Stomach smooth muscle (tissue), 2 donors: ENCODE results near the gene CYB5R4.

ENCODE experiments used
- H3K27ac ChIP-seq: one replicate; pipeline ENCODE4 v1.7.0; 2013; ENCODE audit warnings: mild to moderate bottlenecking, low read length, inconsistent platforms
- H3K27me3 ChIP-seq, 2 donors: one replicate each; pipeline ENCODE4 v1.7.0; 2013; ENCODE audit warnings: low read length in 2 of 2; ENCODE audit not compliant: insufficient read depth in 2 of 2, control insufficient read depth in 1 of 2
- H3K36me3 ChIP-seq, 2 donors: one replicate each; pipeline ENCODE4 v1.7.0; 2013; ENCODE audit warnings: low read length in 2 of 2; ENCODE audit not compliant: control insufficient read depth in 2 of 2, insufficient read depth in 2 of 2
- H3K4me1 ChIP-seq: one replicate; pipeline ENCODE4 v1.7.0; 2013; ENCODE audit warnings: low read length; ENCODE audit not compliant: control insufficient read depth, insufficient read depth
- H3K4me3 ChIP-seq, 2 donors: one replicate each; pipeline ENCODE4 v1.7.0; 2013; ENCODE audit warnings: low read length in 2 of 2
- H3K9ac ChIP-seq, 2 donors: one replicate each; pipeline ENCODE4 v1.7.0; 2013; ENCODE audit warnings: low read length in 2 of 2, mild to moderate bottlenecking in 1 of 2
- H3K9me3 ChIP-seq, 2 donors: one replicate each; pipeline ENCODE4 v1.7.0; 2013; ENCODE audit warnings: low read length in 2 of 2; ENCODE audit not compliant: control insufficient read depth in 2 of 2
- donor health status: healthy.
- donor health status: Pancreatic carcinoma.

The CYB5R4 gene

GRCh38 chr6:83847179-83847578 is 12.3 kb upstream of the CYB5R4 start:
- no peaks in the 10 kb centered on the region for H3K27me3 ChIP-seq
- H3K27ac ChIP-seq = no peak overlapping the region
- no peaks in the 10 kb centered on the region for H3K9me3 ChIP-seq
- H3K4me1 ChIP-seq = no peaks in the 10 kb centered on the region
- H3K9ac ChIP-seq = no peak overlapping the region
- H3K4me3 ChIP-seq = no peak overlapping the region
- no peaks in the 10 kb centered on the region for H3K36me3 ChIP-seq

GRCh38 chr6:83849127-83849526 is 10.4 kb upstream of the CYB5R4 start:
- Histone ChIP-seq H3K4me1 (peaks cover 10% of the 10 kb centered on the region), H3K27ac (no peak overlapping the region), H3K9ac (no peak overlapping the region), H3K9me3 (no peaks in the 10 kb centered on the region), H3K27me3 (peaks cover 0 to 7% of the 10 kb centered on the region in 2 donors), H3K36me3 (no peaks in the 10 kb centered on the region), H3K4me3 (no peak overlapping the region)

GRCh38 chr6:83849610-83850009 is 9.9 kb upstream of the CYB5R4 start:
- Histone ChIP-seq H3K27ac (no peak overlapping the region), H3K4me1 (peaks cover 11% of the 10 kb centered on the region), H3K27me3 (peaks cover 0 to 7% of the 10 kb centered on the region in 2 donors), H3K9me3 (no peaks in the 10 kb centered on the region), H3K9ac (no peak overlapping the region), H3K36me3 (no peaks in the 10 kb centered on the region), H3K4me3 (no peak overlapping the region)

GRCh38 chr6:83852528-83853177 is 6.8 kb upstream of the CYB5R4 start:
- peak overlapping the region; percentile 72 to 76 for H3K4me3 ChIP-seq
- peaks cover 0 to 7% of the 10 kb centered on the region in 2 donors for H3K27me3 ChIP-seq
- H3K27ac ChIP-seq = no peak overlapping the region
- no peaks in the 10 kb centered on the region for H3K9me3 ChIP-seq
- peak overlapping the region in 1 of 2 donors; percentile 46 for H3K9ac ChIP-seq
- H3K36me3 ChIP-seq = no peaks in the 10 kb centered on the region
- peaks cover 11% of the 10 kb centered on the region for H3K4me1 ChIP-seq

GRCh38 chr6:83853178-83854000 is 6.1 kb upstream of the CYB5R4 start, which contains the start of gene RIPPLY2:
Gene RIPPLY2 (plus strand): TSS chr6:83853360. CDS start chr6:83853417, 57 bp downstream.
- H3K27ac ChIP-seq = no peak within 1 kb of the TSS

GRCh38 chr6:83854001-83854501 is 5.4 kb upstream of the CYB5R4 start:
- no peak overlapping the region for H3K27ac ChIP-seq
- peak overlapping the region; percentile 72 to 76 for H3K4me3 ChIP-seq
- no peaks in the 10 kb centered on the region for H3K9me3 ChIP-seq
- no peaks in the 10 kb centered on the region for H3K36me3 ChIP-seq
- peak overlapping the region in 1 of 2 donors; percentile 9 for H3K9ac ChIP-seq
- peaks cover 0 to 7% of the 10 kb centered on the region in 2 donors for H3K27me3 ChIP-seq
- peaks cover 14% of the 10 kb centered on the region for H3K4me1 ChIP-seq

More at GRCh38 chr6:83853178-83854000, 6.1 kb upstream of the CYB5R4 start, which contains the start of gene RIPPLY2:
- Histone ChIP-seq H3K9me3 (no peaks in the 10 kb centered on the region), H3K36me3 (no peaks in the 10 kb centered on the region), H3K9ac (peak within 1 kb of the TSS in 1 of 2 donors; percentile 46), H3K4me1 (peaks cover 11% of the 10 kb centered on the region), H3K27me3 (peaks cover 0 to 7% of the 10 kb centered on the region in 2 donors), H3K4me3 (peak within 1 kb of the TSS; percentile 72 to 76)

GRCh38 chr6:83854766-83855165 is 4.7 kb upstream of the CYB5R4 start:
- Histone ChIP-seq H3K27ac (no peak overlapping the region), H3K36me3 (no peaks in the 10 kb centered on the region), H3K4me1 (peaks cover 15% of the 10 kb centered on the region), H3K9me3 (no peaks in the 10 kb centered on the region), H3K9ac (no peak overlapping the region), H3K4me3 (no peak overlapping the region), H3K27me3 (peaks cover 0 to 7% of the 10 kb centered on the region in 2 donors)

- peak overlapping the region; percentile 63 for H3K27ac ChIP-seq
- H3K27me3 ChIP-seq = no peaks in the 10 kb centered on the region
- H3K4me3 ChIP-seq = peak overlapping the region; percentile 89 to 92
- H3K4me1 ChIP-seq = peaks cover 4% of the 10 kb centered on the region
- H3K36me3 ChIP-seq = peaks cover 4% of the 10 kb centered on the region in 2 donors
- H3K9me3 ChIP-seq = no peaks in the 10 kb centered on the region
- H3K9ac ChIP-seq = peak overlapping the region; percentile 81 to 89
Observed at GRCh38 chr6:83860359-83860755, 868 bp downstream of the CYB5R4 start.

GRCh38 chr6:83860782-83861495 is 1.4 kb downstream of the CYB5R4 start:
- Histone ChIP-seq H3K4me3 (peak overlapping the region in 1 of 2 donors; percentile 89), H3K9ac (no peak overlapping the region)

GRCh38 chr6:83862776-83863471 is 3.4 kb downstream of the CYB5R4 start:
- no peaks in the 10 kb centered on the region for H3K9me3 ChIP-seq
- H3K4me3 ChIP-seq = no peak overlapping the region
- H3K27ac ChIP-seq = no peak overlapping the region
- H3K9ac ChIP-seq = no peak overlapping the region
- peaks cover 4 to 6% of the 10 kb centered on the region in 2 donors for H3K36me3 ChIP-seq
- no peaks in the 10 kb centered on the region for H3K27me3 ChIP-seq
- H3K4me1 ChIP-seq = peaks cover 4% of the 10 kb centered on the region

More at GRCh38 chr6:83860782-83861495, 1.4 kb downstream of the CYB5R4 start:
- Histone ChIP-seq H3K36me3 (peaks cover 4 to 6% of the 10 kb centered on the region in 2 donors), H3K4me1 (peaks cover 4% of the 10 kb centered on the region), H3K27ac (no peak overlapping the region), H3K27me3 (no peaks in the 10 kb centered on the region), H3K9me3 (no peaks in the 10 kb centered on the region)
